Measurements from ENCODE around the gene CHST2.

DNA sequence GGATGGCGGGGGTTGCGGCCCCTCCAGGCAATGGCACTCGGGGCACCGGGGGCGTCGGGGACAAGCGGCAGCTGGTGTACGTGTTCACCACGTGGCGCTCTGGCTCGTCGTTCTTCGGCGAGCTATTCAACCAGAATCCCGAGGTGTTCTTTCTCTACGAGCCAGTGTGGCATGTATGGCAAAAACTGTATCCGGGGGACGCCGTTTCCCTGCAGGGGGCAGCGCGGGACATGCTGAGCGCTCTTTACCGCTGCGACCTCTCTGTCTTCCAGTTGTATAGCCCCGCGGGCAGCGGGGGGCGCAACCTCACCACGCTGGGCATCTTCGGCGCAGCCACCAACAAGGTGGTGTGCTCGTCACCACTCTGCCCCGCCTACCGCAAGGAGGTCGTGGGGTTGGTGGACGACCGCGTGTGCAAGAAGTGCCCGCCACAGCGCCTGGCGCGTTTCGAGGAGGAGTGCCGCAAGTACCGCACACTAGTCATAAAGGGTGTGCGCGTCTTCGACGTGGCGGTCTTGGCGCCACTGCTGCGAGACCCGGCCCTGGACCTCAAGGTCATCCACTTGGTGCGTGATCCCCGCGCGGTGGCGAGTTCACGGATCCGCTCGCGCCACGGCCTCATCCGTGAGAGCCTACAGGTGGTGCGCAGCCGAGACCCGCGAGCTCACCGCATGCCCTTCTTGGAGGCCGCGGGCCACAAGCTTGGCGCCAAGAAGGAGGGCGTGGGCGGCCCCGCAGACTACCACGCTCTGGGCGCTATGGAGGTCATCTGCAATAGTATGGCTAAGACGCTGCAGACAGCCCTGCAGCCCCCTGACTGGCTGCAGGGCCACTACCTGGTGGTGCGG lies 1.9 kb downstream of the CHST2 start:
- TF ChIP-seq, protein P1, sequence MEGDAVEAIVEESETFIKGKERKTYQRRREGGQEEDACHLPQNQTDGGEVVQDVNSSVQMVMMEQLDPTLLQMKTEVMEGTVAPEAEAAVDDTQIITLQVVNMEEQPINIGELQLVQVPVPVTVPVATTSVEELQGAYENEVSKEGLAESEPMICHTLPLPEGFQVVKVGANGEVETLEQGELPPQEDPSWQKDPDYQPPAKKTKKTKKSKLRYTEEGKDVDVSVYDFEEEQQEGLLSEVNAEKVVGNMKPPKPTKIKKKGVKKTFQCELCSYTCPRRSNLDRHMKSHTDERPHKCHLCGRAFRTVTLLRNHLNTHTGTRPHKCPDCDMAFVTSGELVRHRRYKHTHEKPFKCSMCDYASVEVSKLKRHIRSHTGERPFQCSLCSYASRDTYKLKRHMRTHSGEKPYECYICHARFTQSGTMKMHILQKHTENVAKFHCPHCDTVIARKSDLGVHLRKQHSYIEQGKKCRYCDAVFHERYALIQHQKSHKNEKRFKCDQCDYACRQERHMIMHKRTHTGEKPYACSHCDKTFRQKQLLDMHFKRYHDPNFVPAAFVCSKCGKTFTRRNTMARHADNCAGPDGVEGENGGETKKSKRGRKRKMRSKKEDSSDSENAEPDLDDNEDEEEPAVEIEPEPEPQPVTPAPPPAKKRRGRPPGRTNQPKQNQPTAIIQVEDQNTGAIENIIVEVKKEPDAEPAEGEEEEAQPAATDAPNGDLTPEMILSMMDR (IDR thresholded peaks at IDR 0.05): no peak
- TF ChIP-seq POLR2A (IDR thresholded peaks at IDR 0.05) (no peak), EP300 (IDR thresholded peaks at IDR 0.05) (no peak)

Data from ovary (tissue), 3 donors.